WTC11 (cell line): ENCODE data around the gene APBA3. TPM values are rescaled to one million over a fixed set of nuclear protein-coding genes. Genes with fewer than 3 reads are reported as not detected.

Experiments used
- ATAC-seq: fragments of 200-7000 bp; cut with Tn5 transposase; 2 replicates; pipeline ENCODE4 v1.10.0; 2021; ENCODE audit warnings: mild to moderate bottlenecking, moderate library complexity
- CTCF ChIA-PET: fragments of 300-600 bp; sonication (Branson Sonifier 250); formaldehyde crosslinking; loops from one replicate; lab custom pipeline; 2021; ENCODE audit warnings: antibody characterized with exemption; lab: Charles Lee
- POLR2A ChIA-PET: fragments of 350-600 bp; sonication (Branson Sonifier 250); formaldehyde crosslinking; loops from one replicate; lab custom pipeline; 2021; ENCODE audit warnings: antibody characterized with exemption; lab: Charles Lee
- DNase-seq: peaks from one replicate; pipeline ENCODE4 v3.0.0; 2021; ENCODE audit warnings: low spot score
- H3K27ac Mint-ChIP-seq: 2 replicates; pipeline ENCODE4 v1.8.0; 2021; ENCODE audit warnings: mixed read lengths
- H3K27me3 Mint-ChIP-seq: 2 replicates; pipeline ENCODE4 v1.8.0; 2021; ENCODE audit warnings: low read depth, mild to moderate bottlenecking, moderate library complexity, mixed read lengths
- H3K36me3 Mint-ChIP-seq: 2 replicates; pipeline ENCODE4 v1.8.0; 2021; ENCODE audit warnings: mixed read lengths
- H3K4me1 Mint-ChIP-seq: 2 replicates; pipeline ENCODE4 v1.8.0; 2022; ENCODE audit warnings: mixed read lengths
- H3K4me3 Mint-ChIP-seq: 2 replicates; pipeline ENCODE4 v1.8.0; 2021; ENCODE audit warnings: mild to moderate bottlenecking, moderate library complexity, mixed read lengths
- H3K9me3 Mint-ChIP-seq: 2 replicates; pipeline ENCODE4 v1.8.0; 2021; ENCODE audit warnings: mixed read lengths
- ATF1 ChIP-seq: sonication (generic); formaldehyde crosslinking; IDR thresholded peaks from 2 replicates; pipeline ENCODE4 v1.8.1; 2023; ENCODE audit warnings: mild to moderate bottlenecking, moderate library complexity, missing genetic modification reagents
- CBFB ChIP-seq: sonication (generic); formaldehyde crosslinking; IDR thresholded peaks from 2 replicates; pipeline ENCODE4 v1.8.1; 2022; ENCODE audit warnings: mild to moderate bottlenecking, low read depth, missing genetic modification reagents
- E2F1 ChIP-seq: sonication (generic); formaldehyde crosslinking; IDR thresholded peaks from 2 replicates; pipeline ENCODE4 v1.8.0; 2022; ENCODE audit warnings: mild to moderate bottlenecking, missing genetic modification reagents
- ELF4 ChIP-seq: sonication (generic); formaldehyde crosslinking; IDR thresholded peaks from 2 replicates; pipeline ENCODE4 v1.8.1; 2022; ENCODE audit warnings: low read depth, mild to moderate bottlenecking, moderate library complexity, missing genetic modification reagents
- ERG ChIP-seq: fragments of 250-450 bp; sonication (Bioruptor Pico); IDR thresholded peaks from 2 replicates; pipeline ENCODE4 v1.8.0; 2021; ENCODE audit warnings: mild to moderate bottlenecking
- ESRRA ChIP-seq: sonication (generic); formaldehyde crosslinking; IDR thresholded peaks from 2 replicates; pipeline ENCODE4 v1.8.1; 2022; ENCODE audit warnings: mild to moderate bottlenecking, missing genetic modification reagents, borderline replicate concordance
- FOXP4 ChIP-seq: sonication (generic); formaldehyde crosslinking; IDR thresholded peaks from 2 replicates; pipeline ENCODE4 v1.8.0; 2022; ENCODE audit warnings: mild to moderate bottlenecking, missing genetic modification reagents
- JUN ChIP-seq: sonication (generic); formaldehyde crosslinking; IDR thresholded peaks from 2 replicates; pipeline ENCODE4 v1.8.0; 2023; ENCODE audit warnings: mild to moderate bottlenecking, missing genetic modification reagents
- TEAD1 ChIP-seq: sonication (generic); formaldehyde crosslinking; IDR thresholded peaks from 2 replicates; pipeline ENCODE4 v1.8.0; 2022; ENCODE audit warnings: mild to moderate bottlenecking, missing genetic modification reagents
- ZNF138 ChIP-seq: sonication (generic); formaldehyde crosslinking; conservative IDR thresholded peaks from 2 replicates; pipeline ENCODE4 v1.8.1; 2022; ENCODE audit warnings: mild to moderate bottlenecking, moderate library complexity, missing genetic modification reagents
- ZNF396 ChIP-seq: fragments of 250-450 bp; sonication (Bioruptor Pico); IDR thresholded peaks from 2 replicates; pipeline ENCODE4 v1.8.0; 2021; ENCODE audit warnings: mild to moderate bottlenecking, moderate library complexity, borderline replicate concordance
- ZNF416 ChIP-seq: fragments of 250-450 bp; sonication (Bioruptor Pico); IDR thresholded peaks from 2 replicates; pipeline ENCODE4 v1.9.0; 2021; ENCODE audit warnings: mild to moderate bottlenecking, inconsistent platforms
- ZNF423 ChIP-seq: fragments of 250-450 bp; sonication (Bioruptor Pico); IDR thresholded peaks from 2 replicates; pipeline ENCODE4 v2.1.2; 2022; ENCODE audit warnings: mild to moderate bottlenecking, moderate library complexity
- ZNF532 ChIP-seq: fragments of 250-450 bp; sonication (Bioruptor Pico); IDR thresholded peaks from 2 replicates; pipeline ENCODE4 v1.9.0; 2021; ENCODE audit warnings: mild to moderate bottlenecking, borderline replicate concordance
- total RNA-seq: library from RNA; stranded (reverse); gene quantifications from 3 replicates; pipeline ENCODE4 v1.2.3, GENCODE V29; 2021
- TF ChIP-seq, protein P1 (sequence below): sonication (generic); formaldehyde crosslinking; IDR thresholded peaks from 2 replicates; pipeline ENCODE4 v1.8.0; 2023; ENCODE audit warnings: missing genetic modification reagents, mild to moderate bottlenecking, borderline replicate concordance
- TF ChIP-seq, protein P2 (sequence below): sonication (generic); formaldehyde crosslinking; IDR thresholded peaks from 2 replicates; pipeline ENCODE4 v1.8.1; 2022; ENCODE audit warnings: mild to moderate bottlenecking, moderate library complexity, missing genetic modification reagents
- TF ChIP-seq, protein P3 (sequence below): fragments of 250-450 bp; sonication (Bioruptor Pico); conservative IDR thresholded peaks from 2 replicates; pipeline ENCODE4 v1.9.0; 2021; ENCODE audit warnings: mild to moderate bottlenecking
- TF ChIP-seq, protein P4 (sequence below): sonication (generic); formaldehyde crosslinking; IDR thresholded peaks from 2 replicates; pipeline ENCODE4 v1.8.0; 2022; ENCODE audit warnings: mild to moderate bottlenecking, missing genetic modification reagents
- TF ChIP-seq, protein P5 (sequence below): sonication (generic); formaldehyde crosslinking; IDR thresholded peaks from 2 replicates; pipeline ENCODE4 v1.8.1; 2022; ENCODE audit warnings: missing genetic modification reagents, borderline replicate concordance

The APBA3 gene
- total RNA-seq, 1 experiment from 2014 or later, result 27.5 TPM

DNA sequence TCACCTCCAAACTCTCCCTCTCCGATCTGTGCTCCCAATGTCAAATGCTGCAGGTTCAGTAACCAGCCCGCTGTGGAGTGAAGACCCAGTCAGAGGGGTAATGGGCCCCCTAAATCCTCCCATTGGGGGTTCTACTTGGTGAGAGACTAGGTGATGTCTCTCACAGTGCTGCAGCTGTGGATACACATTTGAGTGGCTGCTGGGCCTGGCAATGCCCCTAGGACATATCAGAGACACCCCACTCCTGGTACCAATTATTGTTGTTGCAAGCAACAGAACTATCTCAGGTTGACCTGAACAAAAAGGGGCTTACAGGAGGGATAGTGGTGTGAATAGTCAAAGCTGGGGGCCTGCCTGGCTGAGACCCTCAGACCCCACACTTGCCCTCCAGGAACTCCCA lies 20.1 kb upstream of the APBA3 start:
- H3K36me3 Mint-ChIP-seq, result peaks cover 21% of the 10 kb centered on the region
- no peak overlapping the region for H3K4me3 Mint-ChIP-seq
- no peak for DNase-seq
- no peak overlapping the region for H3K27ac Mint-ChIP-seq
- ChIA-PET CTCF (interaction anchor here (1.0 kb wide), 1 partner anchor 11 kb away, joined by 3 read pairs; no protein-coding TSS in a partner anchor), POLR2A (no interaction called here)
- H3K4me1 Mint-ChIP-seq, result peaks cover 7% of the 10 kb centered on the region
- no peak for ATAC-seq
- peaks cover 12% of the 10 kb centered on the region for H3K27me3 Mint-ChIP-seq
- peaks cover 18% of the 10 kb centered on the region for H3K9me3 Mint-ChIP-seq
- TF ChIP-seq ELF4 (CRISPR knock-in tag), result no peak
- no peak for TF ChIP-seq ERG
- TF ChIP-seq, protein P1, sequence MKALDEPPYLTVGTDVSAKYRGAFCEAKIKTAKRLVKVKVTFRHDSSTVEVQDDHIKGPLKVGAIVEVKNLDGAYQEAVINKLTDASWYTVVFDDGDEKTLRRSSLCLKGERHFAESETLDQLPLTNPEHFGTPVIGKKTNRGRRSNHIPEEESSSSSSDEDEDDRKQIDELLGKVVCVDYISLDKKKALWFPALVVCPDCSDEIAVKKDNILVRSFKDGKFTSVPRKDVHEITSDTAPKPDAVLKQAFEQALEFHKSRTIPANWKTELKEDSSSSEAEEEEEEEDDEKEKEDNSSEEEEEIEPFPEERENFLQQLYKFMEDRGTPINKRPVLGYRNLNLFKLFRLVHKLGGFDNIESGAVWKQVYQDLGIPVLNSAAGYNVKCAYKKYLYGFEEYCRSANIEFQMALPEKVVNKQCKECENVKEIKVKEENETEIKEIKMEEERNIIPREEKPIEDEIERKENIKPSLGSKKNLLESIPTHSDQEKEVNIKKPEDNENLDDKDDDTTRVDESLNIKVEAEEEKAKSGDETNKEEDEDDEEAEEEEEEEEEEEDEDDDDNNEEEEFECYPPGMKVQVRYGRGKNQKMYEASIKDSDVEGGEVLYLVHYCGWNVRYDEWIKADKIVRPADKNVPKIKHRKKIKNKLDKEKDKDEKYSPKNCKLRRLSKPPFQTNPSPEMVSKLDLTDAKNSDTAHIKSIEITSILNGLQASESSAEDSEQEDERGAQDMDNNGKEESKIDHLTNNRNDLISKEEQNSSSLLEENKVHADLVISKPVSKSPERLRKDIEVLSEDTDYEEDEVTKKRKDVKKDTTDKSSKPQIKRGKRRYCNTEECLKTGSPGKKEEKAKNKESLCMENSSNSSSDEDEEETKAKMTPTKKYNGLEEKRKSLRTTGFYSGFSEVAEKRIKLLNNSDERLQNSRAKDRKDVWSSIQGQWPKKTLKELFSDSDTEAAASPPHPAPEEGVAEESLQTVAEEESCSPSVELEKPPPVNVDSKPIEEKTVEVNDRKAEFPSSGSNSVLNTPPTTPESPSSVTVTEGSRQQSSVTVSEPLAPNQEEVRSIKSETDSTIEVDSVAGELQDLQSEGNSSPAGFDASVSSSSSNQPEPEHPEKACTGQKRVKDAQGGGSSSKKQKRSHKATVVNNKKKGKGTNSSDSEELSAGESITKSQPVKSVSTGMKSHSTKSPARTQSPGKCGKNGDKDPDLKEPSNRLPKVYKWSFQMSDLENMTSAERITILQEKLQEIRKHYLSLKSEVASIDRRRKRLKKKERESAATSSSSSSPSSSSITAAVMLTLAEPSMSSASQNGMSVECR (CRISPR knock-in tag), result no peak
- TF ChIP-seq CBFB, result no peak
- TF ChIP-seq, protein P2, sequence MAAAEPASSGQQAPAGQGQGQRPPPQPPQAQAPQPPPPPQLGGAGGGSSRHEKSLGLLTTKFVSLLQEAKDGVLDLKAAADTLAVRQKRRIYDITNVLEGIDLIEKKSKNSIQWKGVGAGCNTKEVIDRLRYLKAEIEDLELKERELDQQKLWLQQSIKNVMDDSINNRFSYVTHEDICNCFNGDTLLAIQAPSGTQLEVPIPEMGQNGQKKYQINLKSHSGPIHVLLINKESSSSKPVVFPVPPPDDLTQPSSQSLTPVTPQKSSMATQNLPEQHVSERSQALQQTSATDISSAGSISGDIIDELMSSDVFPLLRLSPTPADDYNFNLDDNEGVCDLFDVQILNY (CRISPR knock-in tag), result no peak
- TF ChIP-seq, protein P3, sequence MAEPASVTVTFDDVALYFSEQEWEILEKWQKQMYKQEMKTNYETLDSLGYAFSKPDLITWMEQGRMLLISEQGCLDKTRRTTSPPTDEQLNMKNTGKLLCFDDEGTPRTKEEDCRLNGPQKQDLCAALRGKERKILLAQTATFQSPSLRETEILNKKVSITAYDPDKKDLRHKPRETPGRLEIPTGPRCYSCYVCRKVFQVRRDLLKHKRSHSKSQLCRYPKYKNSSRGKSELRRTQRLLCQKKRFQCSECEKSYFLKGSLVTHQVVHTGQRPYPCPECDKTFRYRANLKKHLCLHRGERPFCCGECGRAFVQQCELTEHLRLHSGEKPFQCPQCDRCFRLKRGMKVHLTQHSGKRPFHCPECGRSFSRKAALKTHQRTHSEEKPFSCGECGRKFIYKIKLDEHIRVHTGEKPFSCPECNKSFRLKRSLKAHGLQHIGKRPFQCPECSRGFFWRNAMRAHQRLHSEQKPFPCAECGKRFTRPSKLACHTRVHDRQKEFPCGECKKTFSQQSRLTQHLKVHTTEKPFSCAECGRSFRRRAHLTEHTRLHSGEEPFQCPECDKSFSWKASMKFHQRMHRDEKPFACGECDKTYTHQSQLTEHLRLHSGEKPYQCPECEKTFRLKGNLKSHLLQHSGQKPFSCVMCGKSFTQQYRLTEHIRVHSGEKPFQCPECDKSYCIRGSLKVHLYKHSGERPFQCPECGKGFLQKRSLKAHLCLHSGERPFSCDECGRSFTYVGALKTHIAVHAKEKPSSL (CRISPR knock-in tag), result no peak
- TF ChIP-seq FOXP4 (CRISPR knock-in tag), result no peak
- TF ChIP-seq, protein P4, sequence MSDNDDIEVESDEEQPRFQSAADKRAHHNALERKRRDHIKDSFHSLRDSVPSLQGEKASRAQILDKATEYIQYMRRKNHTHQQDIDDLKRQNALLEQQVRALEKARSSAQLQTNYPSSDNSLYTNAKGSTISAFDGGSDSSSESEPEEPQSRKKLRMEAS (CRISPR knock-in tag), result no peak
- no peak for TF ChIP-seq ZNF396 (CRISPR knock-in tag)
- no peak for TF ChIP-seq ZNF423 (CRISPR knock-in tag)
- TF ChIP-seq ZNF138, result no peak
- TF ChIP-seq ATF1 (CRISPR knock-in tag), result no peak
- TF ChIP-seq E2F1 (CRISPR knock-in tag), result no peak
- no peak for TF ChIP-seq ESRRA
- no peak for TF ChIP-seq TEAD1
- TF ChIP-seq, protein P5, sequence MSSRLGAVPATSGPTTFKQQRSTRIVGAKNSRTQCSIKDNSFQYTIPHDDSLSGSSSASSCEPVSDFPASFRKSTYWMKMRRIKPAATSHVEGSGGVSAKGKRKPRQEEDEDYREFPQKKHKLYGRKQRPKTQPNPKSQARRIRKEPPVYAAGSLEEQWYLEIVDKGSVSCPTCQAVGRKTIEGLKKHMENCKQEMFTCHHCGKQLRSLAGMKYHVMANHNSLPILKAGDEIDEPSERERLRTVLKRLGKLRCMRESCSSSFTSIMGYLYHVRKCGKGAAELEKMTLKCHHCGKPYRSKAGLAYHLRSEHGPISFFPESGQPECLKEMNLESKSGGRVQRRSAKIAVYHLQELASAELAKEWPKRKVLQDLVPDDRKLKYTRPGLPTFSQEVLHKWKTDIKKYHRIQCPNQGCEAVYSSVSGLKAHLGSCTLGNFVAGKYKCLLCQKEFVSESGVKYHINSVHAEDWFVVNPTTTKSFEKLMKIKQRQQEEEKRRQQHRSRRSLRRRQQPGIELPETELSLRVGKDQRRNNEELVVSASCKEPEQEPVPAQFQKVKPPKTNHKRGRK, result no peak
- TF ChIP-seq ZNF416 (CRISPR knock-in tag), result no peak
- no peak for TF ChIP-seq JUN (CRISPR knock-in tag)
- TF ChIP-seq ZNF532 (CRISPR knock-in tag), result no peak
